HG03469 (cell line): ENCODE measurements around the gene SPINT2.
"Not testable (repeated sequence)": the region's sequence is repeated elsewhere in the genome, so short reads cannot be mapped to it uniquely, and the experiment has no call there.

ENCODE experiments used
- ATAC-seq: cut with Tn5 transposase; IDR thresholded peaks from one replicate; pipeline ENCODE4 v1.9.1; 2021; ENCODE audit warnings: mild to moderate bottlenecking, moderate library complexity, moderate number of reproducible peaks; ENCODE audit not compliant: unreplicated experiment

The SPINT2 gene

GRCh38 chr19:38234615-38235014 lies 29.8 kb upstream of the SPINT2 start:
- no peak for ATAC-seq

- ATAC-seq: no peak
These were observed 24.6 kb upstream of the SPINT2 start for GRCh38 chr19:38239816-38240215.

- no peak for ATAC-seq
These were observed 21.1 kb upstream of the SPINT2 start for GRCh38 chr19:38243279-38243673.

- no peak for ATAC-seq
These were observed 18.4 kb upstream of the SPINT2 start for GRCh38 chr19:38245826-38246498.

GRCh38 chr19:38247126-38247525 lies 17.2 kb upstream of the SPINT2 start:
- no peak for ATAC-seq

GRCh38 chr19:38247734-38248268 lies 16.6 kb upstream of the SPINT2 start:
- ATAC-seq: no peak

GRCh38 chr19:38248421-38248820 lies 16.0 kb upstream of the SPINT2 start:
- ATAC-seq: no peak

- ATAC-seq: no peak
These were observed 13.9 kb upstream of the SPINT2 start for GRCh38 chr19:38250428-38250820.

- ATAC-seq: no peak
These were observed 13.4 kb upstream of the SPINT2 start for GRCh38 chr19:38250821-38251563.

- no peak for ATAC-seq
These were observed 12.8 kb upstream of the SPINT2 start for GRCh38 chr19:38251564-38252051.

GRCh38 chr19:38252385-38252784 lies 12.0 kb upstream of the SPINT2 start:
- ATAC-seq: no peak

GRCh38 chr19:38252941-38253691 lies 11.3 kb upstream of the SPINT2 start:
- no peak for ATAC-seq

GRCh38 chr19:38253788-38254187 lies 10.6 kb upstream of the SPINT2 start:
- no peak for ATAC-seq

GRCh38 chr19:38255383-38256014 lies 8.9 kb upstream of the SPINT2 start:
- ATAC-seq: no peak

GRCh38 chr19:38261942-38262341 lies 2.4 kb upstream of the SPINT2 start:
- ATAC-seq: not testable (repeated sequence)

- no peak for ATAC-seq
These were observed 1.6 kb upstream of the SPINT2 start for GRCh38 chr19:38262585-38263268.

GRCh38 chr19:38263689-38264485 lies 486 bp upstream of the SPINT2 start:
- no peak for ATAC-seq

- no peak for ATAC-seq
These were observed 964 bp downstream of the SPINT2 start for GRCh38 chr19:38265213-38265861.

GRCh38 chr19:38265921-38266429 lies 1.6 kb downstream of the SPINT2 start:
- no peak for ATAC-seq
